Activated CD8-positive, alpha-beta memory T cell treated with anti-CD3 and anti-CD28 coated beads for 48 hours (primary cell): Measurements from ENCODE around the gene MUC5B.
"Not testable (repeated sequence)": the region's sequence is repeated elsewhere in the genome, so short reads cannot be mapped to it uniquely, and the experiment has no call there.

Experiments
- DNase-seq, 3 experiments: peaks; one replicate each; pipeline ENCODE4 v3.0.0-alpha.2; 2020; ENCODE audit warnings: low read depth in 2 of 3, low spot score in 2 of 3

The MUC5B gene

DNA sequence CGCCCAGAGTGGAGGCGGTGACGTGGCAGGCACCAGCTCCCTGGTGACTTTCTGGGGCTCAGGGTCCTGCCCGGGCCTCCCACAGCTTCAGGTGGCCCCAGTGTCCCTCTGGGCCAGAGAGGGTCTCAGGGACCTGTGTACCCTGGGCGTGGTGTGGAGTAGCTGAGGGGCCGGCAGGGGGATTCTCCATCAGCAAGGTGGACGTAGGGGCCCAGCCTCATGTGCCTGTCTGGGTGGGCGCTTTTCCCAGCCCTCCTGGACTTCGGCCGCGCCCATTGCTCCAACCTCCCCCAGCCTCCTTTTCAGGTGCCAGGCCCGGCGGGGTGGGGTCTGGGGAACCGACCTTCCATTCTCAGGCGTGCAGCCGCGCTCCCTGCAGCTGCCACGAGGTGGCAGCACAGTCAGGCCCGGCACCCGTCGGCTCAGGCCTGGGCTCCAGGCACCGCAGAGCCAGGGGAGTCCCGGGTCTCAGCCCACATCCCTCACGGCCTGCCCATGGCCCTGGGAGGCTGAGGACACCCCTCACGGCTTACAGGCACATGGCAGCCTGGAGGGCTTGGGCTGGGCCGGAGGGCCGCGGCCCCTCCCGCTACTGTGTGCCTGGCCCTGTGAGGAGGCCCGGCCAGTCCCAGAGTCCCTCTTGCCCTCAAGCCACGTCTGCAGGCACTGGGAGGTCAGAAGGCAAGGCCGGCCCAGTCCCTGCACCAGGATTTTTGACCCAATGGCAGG is 19.9 kb upstream of the MUC5B start:
- DNase-seq = peak; percentile 41 to 51 (median 45)

DNA sequence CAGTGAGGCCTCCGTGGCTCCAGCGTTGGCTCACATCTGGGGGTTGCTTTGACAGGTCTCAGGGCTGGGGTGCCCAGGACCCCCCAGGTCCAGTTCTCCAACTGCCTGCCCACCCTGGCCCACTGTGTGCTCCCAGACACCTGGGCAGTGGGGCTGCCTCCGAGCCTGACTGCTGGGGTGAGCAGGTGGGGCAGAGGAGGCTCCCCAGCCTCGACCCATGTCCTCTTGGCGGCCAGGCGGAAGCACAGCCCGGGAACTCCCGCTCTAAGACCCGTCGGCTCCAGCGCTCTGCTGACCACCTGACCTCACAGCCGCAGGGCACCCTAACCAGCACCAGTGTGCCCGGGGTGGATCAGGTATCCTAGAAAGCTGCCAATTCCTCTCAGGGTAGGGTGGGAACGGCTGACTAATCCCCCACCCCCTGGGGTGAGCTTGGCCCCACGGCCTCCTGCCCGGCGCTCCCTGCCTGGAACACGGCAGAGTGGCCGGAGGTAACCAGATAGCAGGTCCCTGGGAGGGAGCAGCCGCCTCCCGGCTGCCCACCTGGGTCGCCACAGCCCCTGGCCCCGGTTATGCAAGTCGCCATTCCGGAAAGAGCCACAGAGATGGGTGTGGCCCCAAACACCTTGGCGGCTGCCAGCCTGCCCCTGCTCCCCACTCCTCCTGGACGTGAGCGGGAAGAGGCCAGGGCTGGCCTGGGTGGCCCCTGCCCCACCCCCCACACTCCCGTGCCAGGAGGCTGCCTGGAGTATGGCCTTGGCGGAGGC is 19.2 kb upstream of the MUC5B start:
- DNase-seq = no peak

- DNase-seq = no peak
Measured at GRCh38 chr11:1204381-1205101, 18.3 kb upstream of the MUC5B start.

DNA sequence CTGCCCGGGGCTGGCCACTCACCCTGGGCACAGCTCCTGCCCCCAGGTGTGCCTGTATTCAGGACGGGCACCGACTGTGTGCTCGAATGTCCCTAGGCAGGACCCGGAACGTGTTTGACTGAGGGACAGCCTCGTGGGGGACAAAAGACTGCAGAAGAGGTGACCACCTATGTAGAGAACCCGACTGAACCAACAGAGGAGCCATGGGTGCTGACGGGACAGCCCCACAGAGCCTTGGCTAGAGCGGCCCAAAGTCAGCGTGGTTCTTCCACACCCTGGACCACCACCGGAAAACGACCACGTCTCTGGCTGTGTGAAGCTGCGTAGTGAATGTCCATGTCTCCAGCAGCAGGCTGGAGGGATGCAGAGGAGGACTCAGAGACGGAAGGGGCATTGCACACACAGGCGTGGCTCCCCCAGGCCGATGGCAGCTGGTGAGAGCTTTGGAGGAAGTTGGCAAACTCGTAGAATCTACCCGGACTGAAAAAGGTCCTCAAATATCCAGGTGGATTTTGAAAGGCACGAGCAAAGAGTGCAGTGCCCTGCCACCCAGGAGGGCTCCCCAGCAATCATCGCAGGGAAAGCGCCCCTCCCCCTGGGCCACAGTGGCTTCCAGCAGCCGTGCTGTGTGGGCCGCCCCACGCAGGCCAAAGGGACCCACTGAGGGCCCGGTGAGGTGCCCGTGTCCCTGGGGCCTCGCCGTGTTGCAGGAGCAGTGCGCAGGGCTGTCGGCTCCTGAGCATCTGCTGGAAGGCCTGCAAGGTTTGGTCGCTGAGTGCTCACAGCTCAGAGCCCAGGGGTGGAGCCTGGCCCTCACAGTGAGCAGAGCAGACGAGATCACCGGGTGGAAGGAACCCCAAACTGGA is 17.5 kb upstream of the MUC5B start:
- DNase-seq = no peak

DNA sequence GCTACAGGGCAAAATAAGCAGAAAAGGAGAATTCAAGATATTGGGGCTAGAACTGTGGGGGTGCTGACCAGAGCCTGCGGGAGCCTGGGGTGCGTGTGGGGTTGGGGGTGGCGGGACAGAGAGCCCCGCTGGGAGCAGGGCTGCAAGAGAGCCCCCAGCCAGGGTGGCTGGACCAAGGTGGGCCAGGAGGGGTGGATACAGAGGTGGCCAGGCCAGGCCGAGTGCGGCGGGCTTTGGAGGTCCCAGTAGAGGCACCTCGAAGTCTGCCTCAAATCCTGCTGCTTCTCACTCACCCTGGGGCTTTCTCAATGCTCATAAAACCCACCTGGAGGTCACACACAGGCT is 16.9 kb upstream of the MUC5B start:
- DNase-seq = no peak

DNA sequence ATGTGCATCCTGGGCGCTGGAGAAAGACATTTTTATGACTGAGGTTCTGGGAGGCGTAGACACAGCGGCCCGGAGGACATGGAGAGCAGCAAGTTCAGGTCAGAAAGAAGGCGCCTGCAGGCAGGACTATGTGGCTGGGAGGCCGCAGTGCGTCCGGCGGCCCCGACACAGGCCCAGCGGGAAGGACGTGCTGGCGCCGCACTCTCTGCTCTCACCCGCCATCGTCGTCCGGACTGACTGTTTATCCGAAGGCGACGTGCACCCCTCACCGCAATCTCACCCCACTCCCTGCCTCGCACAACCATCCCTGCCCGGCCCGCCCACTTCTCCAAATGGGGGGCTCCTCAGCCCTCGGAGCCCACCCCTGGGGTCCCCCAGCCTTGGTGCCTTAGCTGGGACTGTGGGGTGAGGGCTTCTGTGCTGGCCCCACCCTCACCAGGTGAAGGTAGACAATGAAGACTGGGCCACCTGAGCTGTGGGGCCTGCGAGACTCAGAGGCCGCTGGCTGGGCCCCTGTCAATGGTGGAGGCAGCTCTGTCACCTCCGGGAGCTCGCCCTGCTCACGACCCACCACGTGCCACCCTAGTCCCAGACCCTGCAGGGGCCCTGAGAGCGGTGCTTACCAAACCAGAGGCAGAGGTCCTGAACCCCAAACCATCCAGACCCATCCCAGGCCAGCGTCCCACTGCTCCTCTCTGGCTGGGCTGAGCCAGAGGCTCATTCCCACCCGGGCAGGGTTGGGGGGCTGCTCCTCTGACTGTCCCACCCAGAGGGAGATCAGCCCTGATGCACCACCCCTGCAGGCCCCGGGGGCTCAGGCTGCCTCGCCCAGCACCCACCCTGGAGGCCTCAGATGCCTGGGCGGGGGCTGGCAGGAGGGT is 16.2 kb upstream of the MUC5B start:
- no peak for DNase-seq

- no peak for DNase-seq
Measured at GRCh38 chr11:1207401-1208143, 15.3 kb upstream of the MUC5B start.

DNA sequence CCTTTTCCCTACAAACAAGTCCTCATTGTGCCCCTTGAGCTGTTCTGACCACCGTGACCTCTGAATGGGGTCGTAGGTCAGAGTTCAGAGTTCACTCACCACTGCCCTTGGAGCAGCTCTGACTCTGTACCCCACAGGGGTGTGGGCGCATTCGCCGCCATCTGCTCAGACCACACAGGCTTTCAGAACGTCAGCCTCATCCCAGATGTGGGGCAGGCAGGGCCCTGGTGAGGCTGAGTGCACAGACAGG is 14.8 kb upstream of the MUC5B start:
- DNase-seq = no peak

DNA sequence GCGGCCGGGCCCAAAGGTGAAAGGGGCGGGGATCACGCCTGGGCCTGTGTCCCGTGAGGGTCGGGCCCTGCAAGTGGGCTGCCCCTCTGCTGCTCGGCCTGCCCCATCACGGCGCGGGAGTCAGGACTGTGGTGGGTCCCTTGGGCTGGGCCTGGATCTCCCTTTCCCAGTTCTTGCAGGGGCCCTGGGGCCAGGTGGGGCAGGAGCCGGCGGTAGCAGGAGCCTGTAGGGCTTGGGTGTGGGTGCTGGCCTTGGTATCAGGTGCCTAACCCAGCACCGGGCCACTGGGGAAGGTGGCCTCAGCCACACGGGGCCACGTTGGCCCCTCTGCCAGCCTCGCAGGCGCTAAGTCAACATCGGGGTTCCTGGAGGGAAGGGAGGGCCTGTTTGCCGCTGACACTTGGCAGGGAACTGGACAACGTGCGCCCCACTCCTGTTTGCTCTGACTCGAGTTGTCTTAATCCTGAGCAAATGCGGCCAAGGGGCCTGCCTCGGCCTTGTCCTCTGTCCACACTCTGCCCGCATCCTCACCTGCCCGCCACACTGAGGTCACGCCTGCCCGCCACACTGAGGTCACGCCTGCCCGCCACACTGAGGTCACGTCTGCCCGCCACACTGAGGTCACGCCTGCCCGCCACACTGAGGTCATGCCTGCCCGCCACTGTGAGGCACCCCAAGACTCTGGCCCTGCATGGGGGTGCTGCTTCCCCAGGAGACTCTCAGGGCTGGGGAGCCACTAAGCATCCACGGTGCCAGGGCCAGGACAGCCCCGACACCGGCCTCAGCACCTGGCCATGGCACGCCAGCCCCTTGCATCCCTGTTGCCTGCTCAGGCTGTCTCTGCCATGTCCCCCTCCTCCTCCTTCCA is 14.2 kb upstream of the MUC5B start:
- no peak for DNase-seq

GRCh38 chr11:1209371-1210057 is 13.4 kb upstream of the MUC5B start:
- DNase-seq = no peak

GRCh38 chr11:1211838-1212237 is 11.0 kb upstream of the MUC5B start:
- DNase-seq = no peak

GRCh38 chr11:1215826-1216225 is 7.0 kb upstream of the MUC5B start:
- DNase-seq = not testable (repeated sequence)

- no peak for DNase-seq
Measured at GRCh38 chr11:1217151-1217550, 5.7 kb upstream of the MUC5B start.

GRCh38 chr11:1218256-1218787 is 4.5 kb upstream of the MUC5B start:
- DNase-seq = no peak

DNA sequence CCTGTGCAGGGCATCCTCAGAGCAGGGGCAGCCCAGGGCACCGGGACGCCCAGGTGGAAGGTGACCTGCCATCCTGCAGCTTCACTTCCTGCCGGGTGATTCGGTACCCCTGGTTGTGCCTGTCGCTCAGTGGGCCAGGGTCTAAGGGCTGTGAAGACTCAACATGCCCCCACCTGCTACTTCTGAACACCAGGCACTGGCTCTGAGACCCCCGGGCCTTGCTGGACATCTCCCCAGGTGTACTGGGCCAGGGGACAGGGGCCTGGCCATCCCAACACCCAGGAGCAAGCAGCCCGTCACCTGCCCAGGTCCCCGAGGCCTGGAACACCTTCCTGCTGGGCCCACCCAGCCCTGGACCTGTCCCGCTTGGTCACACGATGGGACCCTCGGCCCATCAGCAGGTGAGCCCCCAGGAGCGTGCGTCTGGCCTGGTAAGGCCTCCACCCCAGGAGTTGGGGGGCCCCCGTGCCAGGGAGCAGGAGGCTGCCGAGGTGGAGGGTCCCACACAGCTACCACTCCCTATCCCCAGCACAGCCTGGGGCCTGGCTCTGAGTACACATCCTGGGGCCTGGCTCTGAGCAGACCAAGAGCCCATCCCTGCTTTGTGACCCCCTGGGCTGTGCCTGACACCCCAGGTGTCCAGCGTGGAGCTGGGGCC is 3.9 kb upstream of the MUC5B start:
- no peak for DNase-seq

- no peak for DNase-seq
Measured at GRCh38 chr11:1219446-1219833, 3.4 kb upstream of the MUC5B start.
